ENCODE results near the gene HLA-DMA. TPM values are rescaled to one million over a fixed set of nuclear protein-coding genes. Genes with fewer than 3 reads are reported as not detected.
"Not testable (repeated sequence)": the region's sequence is repeated elsewhere in the genome, so short reads cannot be mapped to it uniquely, and the experiment has no call there.

Gene HLA-DMA
- total RNA-seq, 2 experiments from 2014 or later = 12.7 to 14.5 TPM

GRCh38 chr6:32949113-32949512 lies 3.8 kb downstream of the HLA-DMA start:
- intact Hi-C loops (cut with micrococcal nuclease) = no loop called here
- no peaks in the 10 kb centered on the region for H3K27me3 Mint-ChIP-seq (ENCODE audit: low read depth)
- peaks cover 5% of the 10 kb centered on the region for H3K9me3 Mint-ChIP-seq
- H3K36me3 Mint-ChIP-seq (ENCODE audit: low read depth) = no peaks in the 10 kb centered on the region
- no peak overlapping the region for H3K4me3 Mint-ChIP-seq
- H3K27ac Mint-ChIP-seq = no peak overlapping the region
- DNase-seq = no peak
- peaks cover 52% of the 10 kb centered on the region for H3K4me1 Mint-ChIP-seq (ENCODE audit: low read depth)
- CTCF ChIA-PET = interaction anchor here (2.6 kb wide), 1 partner anchor 15 kb away, joined by 27 read pairs; no protein-coding TSS in a partner anchor

GRCh38 chr6:32947552-32948465 lies 5.1 kb downstream of the HLA-DMA start:
- intact Hi-C loops (cut with micrococcal nuclease) = loop anchor here (1.0 kb wide), 2 partner anchors 15 to 63 kb away; no protein-coding TSS in a partner anchor
- no peak overlapping the region for H3K4me3 Mint-ChIP-seq
- H3K27ac Mint-ChIP-seq = no peak overlapping the region
- CTCF ChIA-PET = interaction anchor here (0.6 to 2.6 kb wide), 14 partner anchors 10 to 110 kb away, joined by 3 to 27 read pairs (median 4); no protein-coding TSS in a partner anchor
- DNase-seq = peak; percentile 70
- H3K4me1 Mint-ChIP-seq (ENCODE audit: low read depth) = peaks cover 52% of the 10 kb centered on the region
- H3K27me3 Mint-ChIP-seq (ENCODE audit: low read depth) = no peaks in the 10 kb centered on the region
- H3K9me3 Mint-ChIP-seq = peaks cover 5% of the 10 kb centered on the region
- no peaks in the 10 kb centered on the region for H3K36me3 Mint-ChIP-seq (ENCODE audit: low read depth)

- no peak overlapping the region for H3K4me3 Mint-ChIP-seq
- H3K27ac Mint-ChIP-seq = no peak overlapping the region
- intact Hi-C loops (cut with micrococcal nuclease) = loop anchor here (1.0 kb wide), 1 partner anchor 14 kb away; no protein-coding TSS in a partner anchor
- peaks cover 53% of the 10 kb centered on the region for H3K4me1 Mint-ChIP-seq (ENCODE audit: low read depth)
- H3K9me3 Mint-ChIP-seq = peaks cover 5% of the 10 kb centered on the region
- no peak for DNase-seq
- H3K36me3 Mint-ChIP-seq (ENCODE audit: low read depth) = no peaks in the 10 kb centered on the region
- CTCF ChIA-PET = interaction anchor here (0.8 to 2.6 kb wide), 9 partner anchors 9 to 70 kb away, joined by 3 to 27 read pairs (median 4); no protein-coding TSS in a partner anchor
- H3K27me3 Mint-ChIP-seq (ENCODE audit: low read depth) = no peaks in the 10 kb centered on the region
Measured at GRCh38 chr6:32946893-32947292, 6.0 kb downstream of the HLA-DMA start.

- Mint-ChIP-seq H3K4me1 (ENCODE audit: low read depth) (peaks cover 62% of the 10 kb centered on the region), H3K36me3 (ENCODE audit: low read depth) (no peaks in the 10 kb centered on the region), H3K4me3 (no peak overlapping the region), H3K9me3 (peaks cover 5% of the 10 kb centered on the region), H3K27me3 (ENCODE audit: low read depth) (no peaks in the 10 kb centered on the region), H3K27ac (no peak overlapping the region)
- intact Hi-C loops (cut with micrococcal nuclease) = loop anchor here (2.0 kb wide), 1 partner anchor 39 kb away; no protein-coding TSS in a partner anchor
- CTCF ChIA-PET = no interaction called here
- no peak for DNase-seq
Measured at GRCh38 chr6:32945953-32946352, 6.9 kb downstream of the HLA-DMA start.

- intact Hi-C loops (cut with micrococcal nuclease) = loop anchor here (2.0 kb wide), 1 partner anchor 40 kb away; no protein-coding TSS in a partner anchor
- H3K4me3 Mint-ChIP-seq = no peak overlapping the region
- H3K9me3 Mint-ChIP-seq = peaks cover 5% of the 10 kb centered on the region
- DNase-seq = peak; percentile 49
- peaks cover 69% of the 10 kb centered on the region for H3K4me1 Mint-ChIP-seq (ENCODE audit: low read depth)
- no peaks in the 10 kb centered on the region for H3K27me3 Mint-ChIP-seq (ENCODE audit: low read depth)
- no peaks in the 10 kb centered on the region for H3K36me3 Mint-ChIP-seq (ENCODE audit: low read depth)
- CTCF ChIA-PET = interaction anchor here (1.0 to 6.7 kb wide), 6 partner anchors 9 to 59 kb away, joined by 4 to 101 read pairs (median 10); partner anchors contain the start of gene HLA-DMA
- H3K27ac Mint-ChIP-seq = peak overlapping the region; percentile 29
Measured at GRCh38 chr6:32945108-32945760, 7.7 kb downstream of the HLA-DMA start.

- peak overlapping the region; percentile 81 for H3K27ac Mint-ChIP-seq
- peak; percentile 42 for DNase-seq
- intact Hi-C loops (cut with micrococcal nuclease) = loop anchor here (1.0 to 2.0 kb wide), 2 partner anchors 23 to 41 kb away; no protein-coding TSS in a partner anchor
- CTCF ChIA-PET = interaction anchor here (0.6 to 6.7 kb wide), 13 partner anchors 9 to 880 kb away, joined by 3 to 101 read pairs (median 4); partner anchors contain the start of gene HLA-DMA
- peaks cover 5% of the 10 kb centered on the region for H3K9me3 Mint-ChIP-seq
- no peaks in the 10 kb centered on the region for H3K27me3 Mint-ChIP-seq (ENCODE audit: low read depth)
- peaks cover 64% of the 10 kb centered on the region for H3K4me1 Mint-ChIP-seq (ENCODE audit: low read depth)
- no peaks in the 10 kb centered on the region for H3K36me3 Mint-ChIP-seq (ENCODE audit: low read depth)
- H3K4me3 Mint-ChIP-seq = peak overlapping the region; percentile 72
Measured at GRCh38 chr6:32943864-32944649, 8.8 kb downstream of the HLA-DMA start.

GRCh38 chr6:32942555-32943123 lies 10.3 kb downstream of the HLA-DMA start:
- DNase-seq; H3K4me3 Mint-ChIP-seq; H3K36me3 Mint-ChIP-seq (ENCODE audit: low read depth); H3K27me3 Mint-ChIP-seq (ENCODE audit: low read depth); H3K9me3 Mint-ChIP-seq; intact Hi-C loops (cut with micrococcal nuclease); H3K27ac Mint-ChIP-seq: not testable (repeated sequence)
- CTCF ChIA-PET = interaction anchor here (0.7 to 6.7 kb wide), 10 partner anchors 8 to 595 kb away, joined by 3 to 101 read pairs (median 8); partner anchors contain the start of gene HLA-DMA
- H3K4me1 Mint-ChIP-seq (ENCODE audit: low read depth) = peaks cover 60% of the 10 kb centered on the region

- CTCF ChIA-PET = interaction anchor here (0.7 to 6.7 kb wide), 11 partner anchors 8 to 103 kb away, joined by 3 to 101 read pairs (median 7); partner anchors contain the start of genes BRD2 and HLA-DMA
- Mint-ChIP-seq H3K27me3 (ENCODE audit: low read depth) (no peaks in the 10 kb centered on the region), H3K27ac (peak overlapping the region; percentile 78), H3K4me1 (ENCODE audit: low read depth) (peaks cover 57% of the 10 kb centered on the region), H3K36me3 (ENCODE audit: low read depth) (no peaks in the 10 kb centered on the region), H3K9me3 (peaks cover 5% of the 10 kb centered on the region), H3K4me3 (peak overlapping the region; percentile 79)
- intact Hi-C loops (cut with micrococcal nuclease) = loop anchor here (1.0 kb wide), 3 partner anchors 12 to 47 kb away; partner anchors contain the start of genes BRD2 and HLA-DMA
- peak; percentile 76 for DNase-seq
Measured at GRCh38 chr6:32941214-32941768, 11.6 kb downstream of the HLA-DMA start.

GRCh38 chr6:32940656-32941213 lies 12.2 kb downstream of the HLA-DMA start, which contains the start of gene HLA-DMB:
TSS of gene HLA-DMB (minus strand) at chr6:32941028. CDS start at chr6:32940807, 221 bp downstream.
- peaks cover 5% of the 10 kb centered on the region for H3K9me3 Mint-ChIP-seq
- peak within 1 kb of the TSS; percentile 78 for H3K27ac Mint-ChIP-seq
- intact Hi-C loops (cut with micrococcal nuclease) = loop anchor here (1.0 kb wide), 3 partner anchors 13 to 46 kb away; partner anchors contain the start of genes BRD2 and HLA-DMA
- H3K4me1 Mint-ChIP-seq (ENCODE audit: low read depth) = peaks cover 57% of the 10 kb centered on the region
- H3K36me3 Mint-ChIP-seq (ENCODE audit: low read depth) = no peaks in the 10 kb centered on the region
- CTCF ChIA-PET = interaction anchor here (1.1 to 6.7 kb wide), 8 partner anchors 9 to 55 kb away, joined by 3 to 101 read pairs (median 12); partner anchors contain the start of genes BRD2 and HLA-DMA
- peak within 1 kb of the TSS; percentile 79 for H3K4me3 Mint-ChIP-seq
- H3K27me3 Mint-ChIP-seq (ENCODE audit: low read depth) = no peaks in the 10 kb centered on the region
- DNase-seq = peak; percentile 65

GRCh38 chr6:32938494-32938893 lies 14.4 kb downstream of the HLA-DMA start:
- no peak overlapping the region for H3K27ac Mint-ChIP-seq
- no peaks in the 10 kb centered on the region for H3K27me3 Mint-ChIP-seq (ENCODE audit: low read depth)
- peaks cover 36% of the 10 kb centered on the region for H3K4me1 Mint-ChIP-seq (ENCODE audit: low read depth)
- DNase-seq = no peak
- intact Hi-C loops (cut with micrococcal nuclease) = no loop called here
- CTCF ChIA-PET = interaction anchor here (1.6 to 8.6 kb wide), 3 partner anchors 9 to 47 kb away, joined by 4 to 148 read pairs (median 51); partner anchors contain the start of gene HLA-DMA
- H3K36me3 Mint-ChIP-seq (ENCODE audit: low read depth) = no peaks in the 10 kb centered on the region
- H3K4me3 Mint-ChIP-seq = no peak overlapping the region
- H3K9me3 Mint-ChIP-seq = no peaks in the 10 kb centered on the region
